ENCODE data around the gene SKOR2.
A peak's percentile ranks its signal among the peaks of the same experiment; 100 is the strongest.
"Not testable (repeated sequence)": the region's sequence is repeated elsewhere in the genome, so short reads cannot be mapped to it uniquely, and the experiment has no call there.

Gene SKOR2

DNA sequence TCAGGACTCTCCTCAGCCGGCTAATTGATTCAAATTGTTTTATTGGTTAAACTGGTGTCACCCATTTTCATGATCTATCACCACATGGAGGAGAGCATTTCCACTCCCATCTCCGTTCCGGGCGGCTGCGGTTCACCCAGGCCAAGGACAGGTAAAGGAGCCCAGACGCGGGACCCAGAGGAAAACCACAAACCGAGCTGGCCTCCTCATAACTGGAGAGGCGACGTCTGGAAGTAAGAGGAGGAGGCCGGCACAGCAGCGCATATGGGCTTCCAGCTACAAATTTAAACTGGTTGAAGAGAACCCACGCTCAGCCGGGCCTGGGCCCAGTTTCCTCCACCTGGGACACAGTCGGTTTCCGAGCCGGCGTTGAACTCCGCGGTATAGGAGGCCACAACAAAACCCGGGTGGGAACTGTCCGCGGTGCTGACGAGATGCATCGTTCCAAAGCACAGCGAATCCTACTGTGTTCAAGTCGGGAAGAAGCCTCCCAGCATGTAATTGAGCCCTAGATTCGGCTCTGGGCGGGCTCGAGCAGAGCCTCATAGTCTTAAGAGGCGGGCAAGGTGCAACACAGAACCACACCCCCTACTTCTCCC, 3.0 kb upstream of the SKOR2 start:
- no peak for DNase-seq (ENCODE audit: low read depth)

DNA sequence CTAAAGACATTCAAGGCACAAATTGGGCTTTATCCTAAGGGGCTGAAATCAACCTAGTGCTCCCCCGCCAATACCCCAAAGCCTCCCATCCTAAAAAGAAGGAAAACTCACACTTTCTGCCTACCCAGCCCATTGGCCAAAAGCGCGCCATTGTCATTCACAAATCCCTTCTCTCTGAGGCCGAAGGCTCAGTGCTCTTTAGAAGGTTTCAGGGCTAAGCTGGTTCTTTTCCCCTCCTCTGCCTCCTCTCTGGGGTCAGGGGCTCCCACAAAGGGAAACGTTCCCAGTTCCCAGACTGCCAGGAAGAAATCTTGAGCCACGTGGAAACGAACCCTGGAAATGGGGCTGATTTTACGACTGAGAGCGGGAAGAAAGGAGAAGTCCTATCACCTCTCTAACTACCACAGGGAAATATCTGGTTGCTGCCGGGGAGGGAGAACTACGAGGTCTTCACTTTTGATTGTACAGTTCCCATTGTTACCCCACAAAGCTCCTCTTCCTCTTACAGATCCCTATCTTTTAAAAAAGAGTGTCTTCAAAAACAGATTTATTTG, 1.7 kb upstream of the SKOR2 start:
- DNase-seq (ENCODE audit: low read depth): no peak

DNA sequence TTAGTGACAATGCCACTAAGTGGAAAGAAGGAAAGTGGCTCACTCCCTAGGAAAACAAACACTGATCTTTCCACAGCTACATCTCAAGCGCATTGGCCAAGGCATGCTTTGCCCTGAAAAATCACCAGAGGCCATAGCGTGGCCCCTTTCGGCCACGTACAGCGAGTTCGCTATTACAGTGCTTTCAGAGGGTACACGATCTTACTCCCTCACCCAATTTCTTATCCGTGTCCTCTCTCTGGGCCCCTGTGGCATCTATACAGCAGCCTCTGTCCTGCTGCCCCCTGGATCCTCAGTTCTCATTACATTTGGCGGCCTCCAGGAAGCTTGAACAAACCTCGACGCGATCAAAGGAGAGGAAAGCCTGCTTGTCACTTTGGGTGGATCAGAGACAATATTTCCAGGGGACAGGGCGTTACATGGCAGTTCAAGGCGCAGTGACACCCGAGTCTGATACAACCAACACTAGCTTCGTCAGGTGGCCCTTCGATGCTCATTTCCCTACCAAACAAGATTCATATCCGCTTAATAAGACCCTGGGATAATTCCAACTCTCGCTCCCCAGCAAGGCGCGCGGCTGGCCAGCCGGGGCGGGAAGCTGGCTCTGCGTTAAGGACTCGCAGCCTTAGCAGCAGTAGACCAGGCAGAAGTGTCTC, 941 bp downstream of the SKOR2 start:
- DNase-seq (ENCODE audit: low read depth): no peak

DNA sequence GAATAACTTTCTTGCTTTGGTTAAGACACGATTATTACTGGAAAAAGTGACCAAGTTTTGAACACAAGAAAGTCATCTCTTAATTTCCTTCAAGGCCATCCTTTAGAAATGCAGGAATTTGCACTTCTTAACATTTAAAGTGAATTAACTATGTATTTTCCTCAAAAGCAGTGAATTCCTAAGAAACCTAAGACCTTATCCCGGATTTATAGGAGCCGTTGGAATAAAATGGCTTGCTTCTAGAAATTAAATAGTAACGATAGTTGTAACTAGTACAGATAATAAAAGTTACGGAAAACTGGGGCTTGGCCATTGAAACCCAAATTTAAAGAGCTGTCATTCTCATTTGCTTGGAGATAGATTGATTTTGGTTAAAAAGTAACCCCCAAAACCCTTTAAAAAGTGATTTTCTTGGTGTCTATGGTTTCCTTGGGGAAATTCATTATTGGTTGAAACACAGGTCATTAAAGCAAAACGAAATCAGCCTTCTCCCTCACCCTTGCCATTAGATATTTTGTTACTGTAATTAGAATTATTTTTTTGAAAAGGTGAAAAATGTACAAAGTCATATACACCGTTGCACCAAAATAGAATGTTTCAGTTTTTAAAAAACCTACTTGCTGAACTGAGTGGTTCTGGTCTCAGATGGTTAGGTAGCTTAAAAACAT, 2.0 kb downstream of the SKOR2 start:
- no peak for DNase-seq (ENCODE audit: low read depth)

DNA sequence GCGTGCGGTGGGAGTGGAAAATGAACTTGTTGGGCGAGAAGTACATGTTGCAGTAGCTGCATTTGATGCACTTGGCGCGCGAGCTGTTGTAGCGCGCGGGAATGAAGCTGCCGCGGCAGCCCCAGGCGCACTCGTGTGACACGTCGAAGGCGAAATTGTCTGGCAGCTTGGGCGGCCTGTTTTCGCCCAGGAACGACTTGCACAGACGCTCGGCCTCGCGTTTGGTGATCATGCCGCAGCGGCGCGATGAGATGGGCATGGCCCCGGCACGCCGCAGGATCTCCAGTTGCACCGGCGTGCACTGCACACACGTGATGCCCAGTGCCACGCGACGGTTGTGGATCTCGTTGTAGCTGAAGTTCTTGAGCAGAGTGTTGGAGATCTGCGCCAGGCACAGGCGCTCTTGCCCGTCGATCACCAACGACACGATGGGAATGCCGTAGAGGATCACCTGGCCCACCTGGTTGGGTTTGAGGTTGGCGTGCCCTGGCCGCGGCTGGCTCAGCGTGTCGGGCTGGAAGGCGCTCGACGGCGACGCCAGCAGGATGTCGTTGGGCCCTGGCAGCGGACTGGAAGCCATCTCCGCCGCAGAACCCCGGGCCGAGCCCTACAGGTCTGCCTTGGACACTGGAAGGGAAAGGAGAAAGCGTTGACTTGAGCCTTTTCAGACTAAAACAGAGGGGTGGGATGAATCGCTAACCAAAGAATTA, 2.7 kb downstream of the SKOR2 start:
- no peak for DNase-seq (ENCODE audit: low read depth)

DNA sequence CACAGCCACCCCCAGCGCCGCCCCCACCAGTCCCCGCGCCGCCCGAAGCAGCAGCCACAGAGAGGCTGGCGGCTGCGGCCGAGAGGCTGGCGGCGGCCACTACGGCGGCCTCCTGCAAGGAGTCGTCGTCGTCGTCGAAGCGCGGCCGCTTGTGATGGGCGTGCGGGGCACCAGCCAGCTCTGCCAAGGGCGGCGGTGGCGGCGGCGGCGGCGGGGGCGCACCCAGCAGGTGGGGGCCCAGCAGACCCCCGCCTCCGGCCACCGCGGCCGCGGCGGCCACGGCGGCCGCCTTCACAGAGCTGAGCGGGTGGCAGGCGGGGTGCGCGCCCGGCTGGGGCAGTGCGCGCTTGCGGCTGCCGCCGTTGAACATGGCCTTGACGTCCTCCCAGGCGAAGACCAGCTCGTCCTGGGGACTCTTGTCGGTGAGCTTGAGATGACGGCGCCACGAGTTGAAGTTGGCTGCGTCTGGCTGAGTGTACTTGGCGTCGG, 3.3 kb downstream of the SKOR2 start:
- DNase-seq (ENCODE audit: low read depth): no peak

DNA sequence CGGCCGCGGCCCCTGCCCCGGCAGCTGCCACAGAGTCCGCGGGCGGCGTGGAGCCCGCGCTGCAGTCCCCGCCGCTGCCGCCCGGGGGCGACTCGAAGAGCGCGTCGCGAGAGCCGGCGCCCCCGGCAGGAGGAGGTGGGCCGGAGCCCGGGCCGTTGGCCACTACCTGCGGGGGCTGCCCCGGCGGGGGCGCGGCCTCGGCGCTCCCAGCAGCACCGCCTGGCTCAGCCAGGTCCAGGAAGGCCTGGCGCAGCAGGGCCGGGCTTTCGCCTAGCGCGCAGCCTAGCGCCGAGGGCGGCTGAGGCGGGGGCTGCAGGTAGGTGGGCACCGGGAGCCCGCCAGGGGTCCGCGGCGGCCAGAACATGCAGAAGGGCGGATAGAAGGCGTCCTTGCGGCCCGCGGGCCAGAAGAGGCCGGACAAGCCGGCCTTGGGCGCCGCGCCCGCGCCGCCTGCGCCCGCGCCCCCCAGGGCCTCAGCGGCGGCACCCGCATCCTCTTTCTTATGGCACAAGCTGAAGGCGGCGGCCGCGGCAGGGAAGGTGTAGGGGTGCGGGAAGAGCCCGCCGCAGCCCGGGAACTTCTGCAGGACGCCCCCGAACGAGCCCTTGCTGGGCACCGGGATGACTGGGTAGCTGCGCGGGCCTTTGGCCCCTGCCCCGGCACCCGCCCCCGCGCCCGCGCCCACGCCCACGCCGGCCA, 3.9 kb downstream of the SKOR2 start:
- DNase-seq (ENCODE audit: low read depth): no peak

DNA sequence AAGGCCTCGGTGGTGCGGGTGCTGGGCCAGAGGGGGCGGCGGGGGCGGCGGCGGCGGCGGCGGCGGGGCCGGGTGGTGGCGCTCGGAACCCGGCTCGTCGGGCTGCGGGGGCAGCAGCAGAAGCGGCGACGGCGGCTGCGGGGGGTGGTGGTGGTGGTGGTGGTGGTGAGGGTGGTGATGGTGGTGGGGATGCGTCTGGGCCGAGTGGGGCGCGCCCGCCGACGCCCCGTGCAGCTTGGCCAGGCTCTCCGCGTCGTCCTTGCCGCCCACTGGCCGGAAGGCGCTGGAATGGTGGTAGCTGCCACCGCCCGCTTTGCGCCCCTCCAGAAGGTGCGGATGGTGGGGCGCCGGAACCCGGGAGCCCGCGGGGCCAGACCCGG, 4.4 kb downstream of the SKOR2 start:
- DNase-seq (ENCODE audit: low read depth): no peak

DNA sequence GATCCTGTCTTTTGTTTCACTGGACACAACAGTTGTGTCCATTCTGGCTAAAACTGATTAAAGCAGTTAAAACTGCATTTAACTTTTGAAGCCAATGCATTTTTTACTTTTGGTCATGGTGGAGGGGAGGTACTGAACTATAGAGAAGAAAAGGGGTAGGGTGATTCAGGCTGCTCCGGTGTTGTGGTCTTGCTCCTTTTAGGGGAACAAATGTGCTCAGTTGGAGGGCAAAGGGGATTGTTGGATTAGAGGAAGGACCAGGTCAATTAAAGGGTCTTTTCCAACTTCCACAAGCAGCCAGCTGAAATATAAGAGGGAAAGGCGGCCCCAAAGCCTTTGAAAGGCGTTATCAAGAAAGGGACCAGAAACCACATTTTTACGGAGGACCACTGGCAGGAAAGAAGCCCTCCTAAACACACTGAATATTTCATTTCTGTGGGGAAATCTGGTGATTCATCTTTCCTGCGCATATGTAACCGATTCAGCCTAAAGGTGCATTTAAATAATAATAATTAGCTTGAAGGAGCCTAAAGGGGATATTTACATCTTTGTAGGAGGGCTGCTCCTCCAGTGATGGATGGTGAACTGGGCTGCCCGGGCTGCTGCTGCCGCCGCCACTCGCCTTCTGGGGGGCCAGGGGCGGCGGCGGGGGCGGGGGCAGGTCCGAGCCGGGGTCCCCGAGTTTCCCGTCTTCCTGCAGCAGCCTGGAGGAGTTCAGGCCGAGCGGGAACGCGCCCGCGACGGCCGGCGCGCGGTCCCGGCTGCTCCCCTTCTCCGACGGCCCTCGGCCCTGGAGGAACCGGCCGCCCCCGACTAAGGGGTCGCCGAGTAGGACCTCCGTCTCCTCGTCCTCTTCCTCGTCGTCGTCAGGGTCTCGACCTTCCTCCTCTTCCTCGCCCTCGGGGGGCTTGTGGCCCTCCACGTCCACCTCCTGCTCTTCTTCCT, 5.2 kb downstream of the SKOR2 start:
- DNase-seq (ENCODE audit: low read depth): no peak

DNA sequence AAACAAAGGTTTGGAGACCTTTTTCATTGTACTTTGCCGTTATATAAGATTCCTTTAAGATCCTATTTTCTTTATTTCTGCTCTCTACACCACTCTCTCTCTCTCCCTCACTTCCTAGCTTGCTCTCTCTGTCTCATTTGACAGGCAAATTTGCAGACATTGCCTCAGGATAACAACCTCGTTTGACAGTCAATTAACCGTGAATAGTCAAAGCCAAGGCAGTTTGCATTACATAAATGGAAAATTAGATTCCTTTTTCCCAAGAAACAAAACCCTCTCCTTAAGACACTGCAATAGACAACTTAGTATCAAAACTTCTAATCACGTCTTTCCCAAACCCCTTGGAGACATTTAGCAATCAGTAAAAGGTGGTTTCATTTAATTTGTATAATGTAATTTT, 7.4 kb downstream of the SKOR2 start:
- no peak for DNase-seq (ENCODE audit: low read depth)

DNA sequence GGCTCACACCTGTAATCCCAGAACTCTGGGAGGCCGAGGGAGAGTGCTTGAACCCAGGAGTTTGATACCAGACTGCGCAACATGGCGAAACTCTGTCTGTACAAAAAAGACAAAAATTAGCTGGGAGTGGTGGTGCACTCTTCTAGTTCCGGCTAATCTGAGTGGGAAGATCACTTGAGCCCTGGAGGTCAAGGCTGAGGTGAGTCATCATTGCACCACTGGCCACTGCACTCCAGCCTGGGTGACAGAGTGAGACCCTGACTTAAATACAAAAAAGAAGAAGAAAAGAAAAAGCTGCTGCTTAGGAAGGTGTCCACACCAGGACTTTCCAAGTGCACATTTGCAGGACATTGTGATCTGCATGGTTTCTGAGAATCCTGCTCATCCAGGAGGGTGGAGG, 16.4 kb downstream of the SKOR2 start:
- DNase-seq (ENCODE audit: low read depth): no peak

DNA sequence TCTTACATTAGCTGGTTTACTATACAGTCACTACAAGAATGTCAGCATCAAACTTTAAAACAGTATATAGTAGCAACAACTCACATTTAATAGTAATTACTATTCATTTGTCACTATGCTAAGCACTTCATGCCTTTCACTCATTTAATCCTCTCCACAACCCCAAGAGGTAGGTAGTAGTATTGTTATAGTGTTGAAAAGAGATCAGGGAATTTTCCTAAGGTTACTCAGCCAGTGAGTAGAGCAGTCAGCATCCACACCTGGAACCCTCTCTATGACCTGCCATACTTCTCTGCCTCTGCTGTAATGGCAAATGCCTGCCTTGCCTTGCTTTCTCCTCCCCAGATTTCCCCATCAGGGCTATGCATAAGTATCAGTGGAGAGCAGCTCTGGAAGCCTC, 24.8 kb downstream of the SKOR2 start:
- DNase-seq (ENCODE audit: low read depth): no peak

DNA sequence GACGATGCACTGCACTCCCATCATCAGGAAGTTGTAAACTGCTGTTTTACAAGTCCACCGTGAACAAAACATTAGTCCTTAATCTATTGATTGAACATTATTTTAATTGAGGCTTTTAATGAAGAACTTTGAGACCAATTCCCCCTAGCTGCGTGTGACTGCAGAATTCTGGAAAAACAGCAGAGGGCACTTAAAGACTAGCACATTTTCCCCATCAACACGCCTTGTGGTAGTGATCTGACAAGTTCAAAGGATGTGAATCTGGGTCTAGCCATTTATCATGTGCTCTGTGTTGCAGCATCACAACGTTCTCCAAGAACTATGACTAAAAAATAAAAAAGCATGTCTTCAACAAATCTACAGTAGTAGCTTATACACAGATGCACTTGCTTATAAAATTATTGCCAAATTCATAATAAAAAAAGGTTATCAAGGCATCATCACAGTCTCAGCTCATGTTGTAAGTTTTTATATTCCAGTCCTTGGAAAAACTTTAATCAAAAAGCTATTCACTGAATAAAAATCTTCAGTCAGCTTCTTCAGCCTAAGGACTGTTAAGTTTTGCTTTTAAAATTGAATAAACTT, 35.8 kb downstream of the SKOR2 start:
- DNase-seq (ENCODE audit: low read depth): no peak

DNA sequence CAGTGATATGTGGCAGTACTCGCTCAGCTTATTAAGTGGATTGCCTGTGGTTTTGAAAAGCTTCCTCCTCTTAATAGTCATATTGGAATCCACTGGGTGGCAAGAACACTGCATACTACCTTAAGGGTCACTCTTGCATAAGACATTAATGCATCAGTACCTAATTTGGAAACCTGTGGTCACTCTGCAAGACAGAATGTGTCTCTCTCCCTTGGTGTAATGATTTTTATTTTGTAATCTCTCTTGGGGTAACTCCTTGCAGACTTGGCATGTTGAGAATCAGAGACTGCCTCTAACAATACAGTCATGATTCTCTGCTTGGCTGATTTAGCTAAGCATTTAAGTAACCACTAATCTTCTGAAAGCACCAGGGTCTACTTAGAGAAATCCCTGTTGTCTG, 42.3 kb downstream of the SKOR2 start:
- no peak for DNase-seq (ENCODE audit: low read depth)

DNA sequence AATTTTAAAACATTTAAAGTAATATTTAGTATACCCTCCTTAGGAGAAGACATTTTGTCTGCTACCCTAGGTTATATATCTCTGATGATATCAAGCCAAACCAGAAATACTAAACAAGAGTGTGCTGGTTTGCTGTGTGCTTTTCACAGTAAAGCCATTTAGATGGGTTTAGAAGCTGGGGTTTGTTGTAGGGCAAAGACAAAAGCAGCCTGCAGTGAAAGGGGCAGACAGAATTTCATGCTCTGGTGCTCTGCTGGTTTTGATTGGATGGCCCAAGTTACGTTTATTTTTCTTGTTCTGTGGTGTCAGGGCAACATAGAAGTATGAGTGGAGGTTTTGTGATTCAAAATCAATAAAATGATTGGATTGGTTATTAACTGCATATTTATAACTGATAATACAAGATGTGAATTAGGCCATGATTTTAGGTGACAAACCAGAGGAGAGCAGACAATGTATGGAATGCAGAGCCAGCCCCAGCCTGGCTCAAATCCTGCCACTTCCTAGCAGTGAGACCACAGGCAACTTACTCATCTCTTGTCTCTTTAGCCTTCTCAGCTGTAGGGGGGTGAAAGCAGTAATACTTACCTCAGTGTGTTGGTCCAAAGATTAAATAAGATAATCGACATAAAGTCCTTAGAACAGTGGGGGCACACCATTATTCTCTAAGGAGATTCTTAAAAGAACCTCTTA, 44.4 kb downstream of the SKOR2 start:
- DNase-seq (ENCODE audit: low read depth): no peak

DNA sequence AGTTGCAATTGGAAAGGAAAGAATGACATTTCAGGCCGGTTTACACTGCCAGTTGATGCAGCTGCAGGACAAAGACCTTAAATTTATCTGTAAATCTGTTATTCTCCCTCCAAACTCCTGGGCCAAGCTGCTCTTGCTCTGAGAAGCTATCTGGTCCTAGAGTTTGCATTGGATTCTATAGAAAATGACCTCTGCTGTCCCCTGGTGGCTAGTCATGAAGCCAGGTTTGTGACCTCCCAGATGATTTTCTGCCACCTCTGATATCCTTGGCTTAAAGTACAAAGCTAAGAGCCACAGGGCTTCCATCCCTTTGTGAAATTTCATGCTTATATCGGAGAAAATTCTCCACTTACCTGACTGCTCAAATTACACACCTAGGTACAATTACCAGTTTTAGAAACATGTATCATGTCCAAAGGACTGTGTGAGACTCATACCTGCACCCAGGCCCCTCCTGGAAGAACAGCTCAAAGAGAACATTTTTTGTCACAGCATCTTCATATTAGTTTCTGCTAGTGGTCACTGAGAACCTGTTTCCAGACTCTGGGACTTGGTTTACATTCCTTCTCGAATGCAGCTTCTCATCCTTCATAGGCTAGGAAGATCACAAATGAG, 46.4 kb downstream of the SKOR2 start:
- DNase-seq (ENCODE audit: low read depth): peak; percentile 1

DNA sequence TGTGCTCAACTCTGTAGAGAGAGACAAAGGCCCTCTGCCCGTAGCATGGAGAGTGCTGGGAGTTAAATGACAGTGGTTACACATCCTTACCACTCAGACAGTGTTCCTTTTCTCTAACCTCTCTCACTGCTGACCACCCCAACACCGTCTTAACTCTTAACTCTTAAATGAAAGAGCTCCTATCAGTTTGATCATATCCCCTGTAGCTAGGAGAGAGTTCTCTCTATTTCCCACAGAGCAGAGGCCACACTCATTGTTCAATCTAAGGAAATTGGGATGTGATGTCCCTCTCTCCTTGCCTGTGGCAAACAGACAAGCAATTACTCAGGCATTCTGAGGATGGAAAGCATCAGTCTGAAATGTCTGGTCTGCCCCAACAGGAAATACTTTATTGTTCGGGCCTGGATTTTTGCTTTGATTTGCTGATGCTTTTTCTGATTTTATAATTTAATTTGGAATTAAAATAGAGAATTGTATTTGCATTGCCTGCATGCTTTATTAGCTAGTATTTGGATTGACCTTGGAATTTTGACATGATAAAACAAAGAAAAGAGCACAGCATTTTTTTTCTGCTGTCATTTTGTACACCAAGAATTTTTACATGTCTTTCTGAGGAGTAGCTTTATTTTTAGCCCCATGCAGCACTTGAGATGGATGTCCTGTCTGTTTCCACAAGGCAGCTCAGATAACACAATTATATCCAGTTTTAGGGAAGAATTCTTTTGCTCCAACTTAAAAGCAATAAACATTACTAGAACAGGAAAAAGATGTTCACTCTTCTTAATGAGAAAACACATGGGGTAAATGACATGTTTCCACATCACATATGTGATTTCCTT, 47.6 kb downstream of the SKOR2 start:
- no peak for DNase-seq (ENCODE audit: low read depth)

DNA sequence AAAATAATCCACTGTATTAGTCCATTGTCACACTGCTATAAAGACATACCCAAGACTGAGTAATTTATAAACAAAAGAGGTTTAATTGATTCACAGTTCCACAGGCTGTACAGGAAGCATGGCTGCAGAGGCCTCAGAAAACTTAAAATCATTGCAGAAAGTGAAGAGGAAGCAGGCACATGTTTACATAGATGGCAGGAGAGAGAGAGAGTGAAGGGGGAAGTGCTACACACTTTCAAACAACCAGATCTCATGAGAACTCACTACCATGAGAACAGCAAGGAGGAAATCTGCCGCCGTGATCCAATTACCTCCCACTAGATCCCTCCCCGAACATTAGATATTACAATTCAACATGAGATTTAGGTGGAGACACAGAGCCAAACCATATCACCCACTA, 55.5 kb downstream of the SKOR2 start:
- DNase-seq (ENCODE audit: low read depth): not testable (repeated sequence)

DNA sequence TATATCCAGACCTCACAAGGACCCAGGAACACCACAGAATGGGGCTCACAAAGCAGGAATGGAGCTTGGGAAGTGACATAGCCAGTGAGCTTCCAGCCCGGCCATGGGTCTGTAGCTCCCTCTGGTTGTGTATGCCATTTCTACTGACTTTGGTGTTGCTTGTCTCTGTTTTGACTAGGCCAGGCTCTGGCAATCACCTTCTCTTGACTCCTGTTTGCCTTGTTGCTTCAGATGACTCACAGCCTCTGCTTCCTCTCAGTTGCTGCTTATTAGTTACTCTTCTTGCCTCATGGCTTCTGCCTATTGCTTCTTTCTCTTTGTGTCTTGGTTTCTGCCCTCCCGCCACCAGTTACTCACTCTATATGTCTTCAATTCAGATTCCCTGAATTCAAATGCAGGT, 59.5 kb downstream of the SKOR2 start:
- DNase-seq (ENCODE audit: low read depth): no peak

All from stimulated activated CD8-positive, alpha-beta memory T cell treated with anti-CD3 and anti-CD28 coated beads, Interleukin-7, amount 100 ng/mL, for 24 hours (primary cell).